RKO (cell line): ENCODE results near the gene NRG3.

Experiments
- DNase-seq: peaks from one replicate; pipeline ENCODE4 v3.0.0-alpha.2; 2016; ENCODE audit warnings: low spot score

Gene NRG3

DNA sequence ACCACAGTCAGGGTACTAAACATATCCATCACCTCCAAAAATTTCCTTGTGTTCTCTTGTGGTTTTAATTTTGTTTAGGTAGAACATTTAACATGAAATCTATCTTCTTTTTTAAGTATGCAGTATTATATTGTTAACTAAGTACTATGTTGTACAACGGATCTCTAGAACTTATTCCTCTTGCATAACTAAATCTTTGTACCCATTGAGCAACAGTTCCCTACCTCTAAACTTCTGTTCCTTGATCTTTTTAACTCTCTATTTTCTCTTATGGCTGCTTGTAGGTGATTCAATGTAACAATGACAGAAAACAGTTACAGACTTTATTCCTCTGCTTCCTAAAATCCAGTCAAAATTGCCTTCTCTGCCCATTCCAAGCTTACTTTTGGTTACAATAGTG lies 9.9 kb downstream of the NRG3 start:
- DNase-seq = no peak

DNA sequence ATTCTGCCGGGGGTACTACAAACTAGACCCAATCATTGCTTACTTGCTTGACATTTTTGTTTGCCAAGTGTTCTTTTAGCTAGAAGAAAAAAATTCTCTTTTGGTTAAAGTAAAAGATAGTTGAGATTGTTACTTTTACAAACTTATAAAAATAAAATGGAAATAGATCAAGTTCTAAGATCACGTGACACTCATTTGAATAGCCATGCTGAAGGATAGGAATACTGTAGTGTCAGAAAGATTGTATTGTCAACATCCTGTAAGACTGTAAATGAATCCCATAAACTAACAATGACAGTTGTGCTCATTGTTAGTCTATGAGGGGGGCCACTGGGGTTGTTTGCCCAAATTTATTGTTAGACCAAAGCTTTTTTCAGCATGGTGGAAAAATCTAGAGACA lies 10.5 kb downstream of the NRG3 start:
- DNase-seq = no peak

DNA sequence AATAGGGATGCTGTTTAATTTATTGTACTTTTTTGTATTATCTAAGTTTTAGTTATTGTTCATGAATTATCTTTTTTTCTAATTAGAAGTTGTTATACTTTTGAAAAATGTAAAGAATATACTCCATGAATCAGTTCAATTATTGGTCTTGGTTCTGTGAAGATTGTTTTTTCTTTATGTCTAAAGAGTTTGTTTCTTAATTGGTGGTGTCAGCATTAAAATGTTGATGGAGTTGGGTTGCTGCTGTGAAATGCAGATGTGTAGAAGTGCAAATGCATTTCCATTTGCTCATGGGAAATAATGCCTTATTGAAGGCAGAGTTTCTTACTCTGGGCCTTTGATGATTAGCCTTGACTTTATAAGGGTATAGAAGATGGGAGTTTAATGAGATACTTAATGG lies 11.9 kb downstream of the NRG3 start:
- no peak for DNase-seq

DNA sequence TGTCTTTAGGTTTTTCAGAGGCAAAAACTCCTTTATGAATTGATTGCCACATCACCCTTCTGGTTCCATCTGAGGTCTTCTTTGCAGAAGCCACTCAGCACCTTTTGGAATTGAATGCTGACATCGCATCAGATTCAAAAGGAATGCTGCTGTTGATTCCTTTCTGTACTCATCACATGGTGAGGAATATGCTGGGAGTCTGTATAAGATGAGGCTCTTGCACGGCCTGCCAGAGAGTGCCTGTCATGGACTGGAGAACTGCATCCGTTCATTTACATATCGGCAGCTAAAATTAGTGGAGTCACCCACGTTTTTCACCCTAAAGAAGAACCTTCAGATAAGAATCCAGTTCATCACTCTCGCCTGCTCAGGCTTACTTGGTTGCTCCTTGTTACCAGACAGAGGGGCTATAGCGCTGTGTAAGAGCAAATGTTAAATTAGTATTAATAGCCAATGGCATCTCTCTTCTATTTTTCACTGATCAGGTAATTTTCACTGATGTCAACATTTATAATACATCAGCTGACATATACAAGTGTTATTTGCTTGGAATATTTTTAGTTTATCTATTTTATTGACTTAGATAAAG lies 14.3 kb downstream of the NRG3 start:
- no peak for DNase-seq

DNA sequence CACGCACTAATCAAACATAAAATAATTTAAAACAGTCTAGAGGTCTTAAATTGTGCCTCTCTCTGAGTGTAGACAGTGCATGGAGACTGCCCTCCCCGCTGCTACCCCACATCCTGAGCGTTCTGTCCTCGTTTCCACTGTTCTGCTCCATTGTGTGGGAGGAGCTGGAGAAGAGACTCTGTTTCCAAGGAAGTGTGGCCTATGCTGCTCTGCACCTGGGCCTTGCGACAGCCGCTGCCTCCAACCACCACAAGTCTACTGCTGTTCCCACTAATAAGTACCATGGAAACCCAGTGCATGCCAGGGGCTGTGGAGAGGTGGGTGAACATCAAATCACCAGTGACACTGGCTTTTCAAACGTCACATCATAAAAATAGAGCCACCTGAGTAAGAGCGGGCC lies 19.6 kb downstream of the NRG3 start:
- DNase-seq = no peak

DNA sequence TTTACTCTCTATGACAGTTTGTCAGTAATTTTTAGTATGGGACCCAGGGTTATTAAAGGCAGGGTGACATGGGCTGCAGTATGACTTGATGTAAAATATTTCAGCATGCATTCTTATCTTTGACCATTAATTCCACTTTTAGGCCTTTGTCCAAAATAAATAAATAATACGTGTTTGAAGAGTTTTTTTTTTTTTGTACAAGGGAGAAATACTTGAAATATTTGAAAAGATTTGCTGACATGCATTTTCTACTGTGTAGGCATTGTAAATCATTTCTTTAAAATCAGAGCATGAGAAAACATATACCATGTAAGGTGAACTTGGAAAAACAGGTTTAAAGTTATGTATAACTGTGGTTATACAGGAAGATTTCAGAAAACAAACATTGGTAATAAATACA lies 23.5 kb downstream of the NRG3 start:
- DNase-seq = no peak

DNA sequence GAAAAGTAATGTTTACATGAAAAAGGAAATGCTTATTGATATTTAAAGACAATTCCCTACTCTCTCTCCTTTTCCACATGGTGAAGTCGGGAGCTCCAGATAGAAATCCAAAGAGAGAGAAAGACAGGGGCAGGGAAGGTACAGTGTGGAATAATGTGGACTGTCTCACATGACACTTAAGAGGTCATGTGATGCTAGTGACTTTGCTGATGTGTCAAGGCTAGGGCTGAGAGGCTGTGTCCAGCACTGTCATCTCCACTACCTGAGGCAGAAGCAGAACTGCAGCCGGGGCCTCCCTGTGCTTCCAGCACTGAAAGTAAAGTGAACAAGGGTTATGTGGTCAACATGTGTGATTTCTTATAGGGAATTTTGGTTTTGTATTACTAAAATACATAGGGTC lies 26.0 kb downstream of the NRG3 start:
- DNase-seq = no peak

DNA sequence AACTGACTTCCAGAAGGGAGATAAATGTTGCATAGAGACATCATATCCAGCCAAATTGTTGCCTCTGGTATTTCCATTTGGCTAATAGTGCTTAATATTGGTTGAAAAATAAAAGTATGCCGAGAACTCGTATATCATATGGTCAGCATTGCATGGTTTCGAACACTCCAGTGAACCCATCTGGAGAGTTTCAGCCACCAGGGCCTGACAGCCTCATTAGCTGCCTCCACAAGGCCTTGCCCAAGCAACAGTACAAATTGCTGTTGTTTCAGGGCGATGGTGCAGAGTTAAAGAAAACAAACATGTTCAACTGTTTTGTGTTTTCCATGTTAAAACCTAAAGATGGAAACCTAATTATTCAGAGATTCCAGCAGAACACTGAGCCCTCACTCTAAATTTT lies 28.5 kb downstream of the NRG3 start:
- DNase-seq = no peak

DNA sequence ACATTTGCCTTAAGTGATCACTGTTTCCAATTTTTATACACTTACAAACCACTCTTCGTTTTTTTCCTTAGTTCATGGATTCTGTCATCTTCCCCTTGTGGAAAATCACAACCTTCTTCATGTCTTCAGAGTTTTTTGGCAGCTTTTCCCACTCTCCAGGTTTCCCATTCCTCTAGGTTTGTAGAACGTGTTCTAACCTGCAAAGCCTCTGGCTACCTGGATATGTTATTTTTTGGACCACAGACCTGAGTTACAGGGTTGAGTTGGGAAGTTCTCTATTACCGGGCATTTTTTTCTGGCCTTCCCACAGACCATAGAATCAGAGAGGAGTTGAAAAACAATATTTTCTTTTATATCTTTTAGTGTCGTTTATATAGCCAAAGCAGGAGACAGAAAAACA lies 30.2 kb downstream of the NRG3 start:
- DNase-seq = no peak

DNA sequence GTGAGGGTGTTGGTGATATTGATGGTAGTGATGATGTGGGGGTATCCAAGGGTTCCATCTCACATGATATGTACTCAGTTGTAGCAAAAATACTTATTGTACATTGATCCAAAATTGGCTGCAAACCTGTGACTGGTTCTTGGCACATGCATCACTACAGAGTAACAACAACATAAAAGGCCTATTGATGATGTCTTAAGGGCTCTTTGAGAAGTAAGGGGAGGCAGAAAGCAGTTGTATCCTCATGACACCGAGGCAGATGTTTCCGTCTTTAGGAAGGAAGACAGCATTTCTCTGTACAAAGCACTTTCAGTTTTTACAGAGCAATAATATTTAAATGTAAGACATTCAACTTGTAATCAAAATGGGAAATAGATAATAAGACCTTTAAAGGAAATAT lies 34.5 kb downstream of the NRG3 start:
- no peak for DNase-seq

DNA sequence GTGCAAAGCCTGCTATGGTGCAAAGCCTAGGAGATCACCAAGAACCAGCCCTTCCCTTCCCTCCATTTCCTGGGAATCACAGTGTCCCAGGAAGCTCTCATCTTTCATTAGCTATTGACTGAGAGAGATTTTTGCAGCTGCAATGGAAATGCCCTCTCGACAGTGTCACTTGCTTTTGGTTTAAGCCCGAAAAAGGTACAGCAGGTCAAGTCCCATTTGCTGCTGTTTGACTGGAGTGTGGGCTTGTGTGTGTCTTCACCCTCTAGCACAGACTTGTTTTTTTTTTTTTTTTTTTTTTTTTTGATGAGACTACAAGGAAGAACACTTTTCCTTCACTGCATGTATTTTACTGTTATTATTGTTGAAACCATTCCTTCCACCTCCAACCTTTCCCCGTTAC lies 36.3 kb downstream of the NRG3 start:
- DNase-seq = no peak

DNA sequence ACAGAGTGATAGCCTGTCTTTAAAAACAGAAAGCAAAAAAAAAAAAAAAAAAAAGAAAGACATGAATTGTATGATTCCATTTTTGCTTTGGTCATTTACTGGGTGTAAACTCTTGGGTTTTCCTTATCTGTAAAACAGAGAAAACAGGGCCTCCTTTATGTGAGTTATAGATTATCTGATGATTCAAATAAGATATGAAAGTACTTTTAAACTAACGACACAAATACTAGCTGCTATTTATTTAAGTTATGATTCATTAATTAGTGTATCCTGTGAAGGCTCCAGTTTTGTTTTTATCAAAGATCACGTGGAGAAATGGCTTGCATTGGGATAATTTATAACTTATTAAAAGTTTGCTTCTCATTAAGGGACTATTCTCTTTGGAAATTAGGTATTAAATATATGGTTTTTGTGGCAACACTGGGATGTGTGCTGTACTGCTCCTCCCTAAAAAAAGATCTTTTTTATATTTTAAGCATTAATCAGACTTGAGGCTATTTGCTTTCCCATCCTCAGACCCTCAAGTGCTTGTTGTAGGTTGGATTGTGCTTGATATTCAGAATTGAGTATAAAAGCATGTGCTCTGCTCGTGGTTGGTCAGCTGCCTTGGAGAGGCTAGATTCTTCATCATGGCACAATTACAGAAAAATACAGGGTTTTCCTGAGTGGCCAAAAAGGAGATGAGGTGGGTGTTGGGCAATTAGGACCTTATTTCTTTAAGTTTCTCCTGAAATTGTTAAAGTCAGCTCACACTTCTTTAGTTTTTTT lies 39.9 kb downstream of the NRG3 start:
- no peak for DNase-seq

DNA sequence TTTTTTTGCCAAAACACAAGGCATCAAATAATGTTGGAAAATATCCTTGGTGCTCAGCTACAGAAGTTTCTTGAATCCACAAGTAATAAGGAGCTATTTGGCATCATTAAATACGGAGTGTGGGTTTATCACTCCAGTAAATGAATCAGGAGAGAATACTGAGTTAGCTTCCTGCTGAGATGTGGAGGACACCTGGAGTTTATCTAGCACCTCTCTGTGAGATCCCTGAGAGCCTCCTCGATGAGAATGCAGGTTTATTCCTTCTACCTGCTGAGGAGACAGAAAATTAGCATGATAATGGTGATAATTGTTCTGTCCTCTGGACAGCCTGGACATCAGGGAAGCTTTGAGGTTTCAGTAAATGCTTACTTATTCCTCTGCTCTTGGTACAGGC lies 40.5 kb downstream of the NRG3 start:
- DNase-seq = no peak

DNA sequence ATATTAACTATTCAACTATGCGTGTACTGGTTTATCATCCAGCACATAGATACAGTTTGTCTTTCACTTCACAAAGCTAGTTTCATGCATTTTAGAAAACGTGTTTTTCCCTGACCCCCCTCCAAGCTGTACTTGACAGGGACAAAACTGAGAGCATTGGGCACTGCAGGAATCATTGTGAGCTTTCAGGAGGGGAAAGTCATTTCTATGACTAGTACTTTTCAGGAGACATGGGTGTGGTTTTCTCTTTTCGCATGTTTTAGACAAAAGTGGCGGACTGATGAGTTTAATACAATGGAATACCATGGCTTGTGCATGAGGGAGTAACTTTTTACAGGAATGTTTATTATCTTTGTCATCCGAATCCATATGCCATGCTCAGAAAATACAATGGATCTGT lies 42.7 kb downstream of the NRG3 start:
- no peak for DNase-seq

DNA sequence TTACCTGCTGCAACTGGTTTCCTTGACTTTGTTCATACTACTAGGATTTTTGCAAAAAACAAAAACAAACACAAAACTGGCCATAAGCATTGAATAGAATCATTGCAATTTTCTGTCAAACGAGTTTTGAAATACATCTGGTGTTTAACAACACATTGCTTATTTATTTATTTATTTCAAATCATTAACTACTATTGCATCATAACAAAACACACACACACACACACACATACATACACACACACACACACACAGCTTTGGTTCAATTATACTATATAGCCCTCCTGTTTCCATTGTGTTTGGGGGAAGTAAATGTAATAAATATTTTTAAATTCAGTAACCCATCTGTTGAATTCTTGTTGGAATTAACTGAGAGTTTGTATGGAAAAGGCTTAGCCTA lies 43.8 kb downstream of the NRG3 start:
- no peak for DNase-seq

DNA sequence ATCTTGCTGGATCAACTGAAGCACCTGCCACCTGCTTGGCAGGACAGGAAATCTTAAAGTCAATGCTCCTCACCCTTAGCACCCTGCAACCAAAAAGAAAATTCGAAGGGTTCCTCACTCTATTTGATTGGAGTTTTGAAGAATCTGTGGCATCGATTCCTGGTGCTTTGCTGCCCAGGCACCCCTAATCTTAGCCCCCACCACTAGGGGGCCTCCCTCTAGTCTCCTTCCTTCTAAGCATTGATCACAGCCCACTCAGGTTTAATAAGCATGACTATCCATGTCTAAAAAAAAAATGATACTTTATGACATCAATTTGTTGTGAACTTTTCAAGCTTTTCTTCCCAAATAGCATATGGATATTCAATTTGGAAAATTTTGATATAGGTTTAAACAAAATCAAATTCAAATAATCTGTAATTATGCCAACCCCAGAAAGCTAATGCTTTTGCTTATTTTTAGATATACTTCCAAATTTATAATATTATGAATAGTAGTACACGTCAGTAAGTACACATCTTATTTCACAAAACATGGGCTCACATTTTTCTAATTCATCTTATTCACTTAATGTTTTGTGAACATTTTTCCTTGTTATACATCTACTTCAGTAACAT lies 45.3 kb downstream of the NRG3 start:
- DNase-seq = no peak

DNA sequence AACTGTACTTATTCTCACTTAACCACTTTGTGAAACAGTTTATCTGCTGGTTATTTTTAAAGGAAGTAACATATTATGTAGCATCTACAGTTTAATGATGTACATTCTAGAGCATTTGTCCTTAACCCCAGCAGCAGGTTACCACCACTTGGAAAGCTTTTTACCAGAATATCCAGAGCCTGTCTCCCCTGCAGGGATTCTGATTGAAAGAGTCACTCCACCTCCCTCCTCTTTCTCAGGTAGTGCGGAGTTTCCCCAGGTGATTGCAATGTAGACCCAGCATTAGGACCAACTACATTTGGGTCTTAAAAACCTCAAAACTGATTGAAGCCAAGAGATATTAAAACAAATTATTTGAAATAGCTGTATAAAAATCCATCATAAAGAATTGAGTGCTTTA lies 53.1 kb downstream of the NRG3 start:
- no peak for DNase-seq

DNA sequence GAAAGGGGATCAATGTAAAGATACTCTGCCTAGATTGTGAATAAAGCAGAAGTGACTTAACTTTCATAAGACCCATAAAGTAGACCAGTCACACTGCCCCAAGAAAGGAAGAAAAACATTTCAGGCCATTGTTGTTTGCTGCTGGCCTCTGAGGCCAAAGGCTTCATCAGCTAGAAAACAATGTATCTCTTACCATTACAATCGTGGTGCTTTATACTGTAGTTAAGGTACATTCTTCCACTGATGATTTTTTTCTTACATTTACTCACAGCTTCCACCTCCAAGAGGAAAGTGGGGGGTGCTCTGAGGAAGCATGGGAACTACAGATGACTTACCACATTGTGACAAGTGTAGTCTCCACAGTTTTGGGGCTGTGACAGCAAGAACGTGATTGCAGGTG lies 68.6 kb downstream of the NRG3 start:
- DNase-seq = no peak

DNA sequence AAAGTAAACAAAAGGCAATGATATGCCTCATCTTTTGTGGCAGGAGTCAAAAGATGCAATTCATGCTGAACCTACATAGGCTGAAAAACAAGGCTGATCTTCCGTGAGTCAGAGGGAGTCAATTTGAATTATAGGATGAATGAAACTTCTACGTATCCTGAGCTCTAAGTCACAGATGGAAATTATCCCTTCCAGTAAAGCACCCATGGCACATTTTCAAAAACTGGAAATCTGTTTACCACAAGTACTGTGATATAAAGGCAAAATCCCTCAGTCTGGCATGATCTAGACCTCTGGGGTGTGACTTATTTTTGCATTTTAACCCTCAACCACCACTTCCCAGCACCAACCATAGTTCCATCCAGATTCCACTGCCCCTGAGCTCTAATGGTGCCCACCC lies 69.6 kb downstream of the NRG3 start:
- no peak for DNase-seq

DNA sequence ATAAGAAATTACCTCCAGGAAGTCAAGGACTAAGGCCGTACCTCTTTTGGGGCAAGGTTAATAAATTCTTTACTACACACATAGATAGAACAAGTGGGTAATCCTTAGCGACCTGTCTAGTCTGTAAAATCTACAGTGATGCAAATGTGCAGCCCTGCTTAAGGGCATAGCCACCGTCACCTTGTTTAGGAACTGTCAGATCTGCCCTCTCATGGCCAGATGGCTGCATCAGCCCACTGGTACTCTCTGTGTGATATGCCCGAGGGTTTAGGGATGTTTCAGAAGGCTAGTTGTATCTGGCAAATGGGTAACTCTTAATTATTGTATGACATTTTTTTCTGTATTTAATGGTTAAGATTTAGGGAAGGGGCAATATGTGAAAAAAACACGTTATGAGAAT lies 74.3 kb downstream of the NRG3 start:
- no peak for DNase-seq

DNA sequence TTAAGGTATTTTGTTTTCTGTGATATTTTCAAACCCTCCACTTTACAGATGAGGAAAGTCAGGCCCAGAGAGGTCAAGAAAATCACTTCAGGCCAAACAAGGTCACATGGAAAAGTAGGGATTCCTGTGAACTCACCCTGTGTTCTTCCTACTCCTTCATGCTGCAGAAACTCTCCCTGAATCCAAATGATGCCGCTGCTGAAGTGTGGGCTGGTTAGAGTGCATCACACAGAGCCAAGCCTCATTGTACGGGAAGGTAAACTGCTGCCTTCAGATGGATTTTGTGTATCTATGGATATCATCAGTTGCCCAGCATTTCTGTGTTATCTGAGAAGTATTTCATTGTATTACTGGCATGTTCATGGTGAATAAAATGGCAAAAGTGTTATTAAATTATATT lies 75.4 kb downstream of the NRG3 start:
- DNase-seq = no peak

DNA sequence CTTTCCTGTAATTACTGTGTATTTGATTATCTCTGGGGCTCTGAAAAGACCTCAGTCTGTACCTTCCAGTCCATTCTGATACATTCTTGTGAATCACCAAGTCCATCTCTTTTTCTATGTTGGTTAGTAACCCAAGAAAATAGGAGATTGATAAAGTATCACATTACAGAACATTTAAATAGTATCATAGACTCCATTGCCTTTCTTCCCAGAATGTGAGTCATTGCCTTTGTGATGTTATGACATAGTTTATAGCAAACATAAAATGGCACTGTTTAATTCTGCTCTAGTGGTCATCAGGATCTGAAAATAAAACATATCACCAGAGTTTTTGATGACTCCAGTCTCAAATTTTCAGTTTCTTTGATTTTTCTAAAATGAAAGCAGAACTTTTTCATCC lies 78.4 kb downstream of the NRG3 start:
- no peak for DNase-seq

DNA sequence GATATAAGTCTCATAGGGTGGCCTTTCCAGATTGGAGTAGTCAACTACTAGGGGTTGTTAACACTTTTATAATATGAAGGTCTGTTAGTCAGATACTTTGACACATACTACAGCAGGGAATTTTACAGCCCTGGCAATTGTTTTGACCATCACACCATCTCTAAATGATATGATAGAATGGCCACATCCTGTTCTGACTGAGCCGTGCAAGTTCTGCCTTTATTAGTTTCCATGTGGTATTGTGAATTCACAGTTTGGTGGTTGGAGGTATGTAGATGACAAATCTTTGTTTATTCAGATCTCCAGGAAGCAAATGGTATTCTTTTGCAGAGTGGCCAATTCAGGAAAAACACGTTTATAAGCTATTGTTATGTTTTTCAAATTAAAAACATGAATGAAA lies 83.0 kb downstream of the NRG3 start:
- no peak for DNase-seq

DNA sequence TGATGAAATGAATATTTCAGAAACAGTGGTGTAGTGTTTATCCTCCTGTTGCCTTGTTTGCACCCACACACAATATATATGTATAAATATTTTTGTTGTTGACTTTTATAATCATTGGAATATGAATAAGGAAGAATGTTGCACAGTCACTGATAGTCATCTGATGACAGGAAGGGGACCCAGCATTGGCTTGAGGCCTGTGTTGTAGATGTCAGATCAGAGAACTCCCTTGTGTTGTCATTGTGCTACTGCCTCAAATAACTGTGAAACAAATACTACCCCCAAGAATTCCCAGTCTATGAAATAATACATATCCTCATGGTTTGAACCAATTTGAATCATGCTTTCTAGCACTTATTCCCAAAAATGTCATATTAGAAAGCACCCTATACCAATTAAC lies 84.0 kb downstream of the NRG3 start:
- DNase-seq = no peak
